Smooth muscle cell (in vitro differentiated cells): ENCODE results near the gene RNLS. TPM values are rescaled to one million over a fixed set of nuclear protein-coding genes. Genes with fewer than 3 reads are reported as not detected.

Source experiments
- DNase-seq: peaks from one replicate; lab custom pipeline; 2025; ENCODE audit not compliant: unreplicated experiment; lab: John Stamatoyannopoulos, UW
- H2AFZ ChIP-seq: fragments of 200-600 bp; sonication (generic); 2 replicates; pipeline ENCODE4 v1.6.0; 2016; ENCODE audit warnings: antibody characterized with exemption, low read depth, mild to moderate bottlenecking
- H3F3A ChIP-seq: fragments of 200-600 bp; sonication (generic); 2 replicates; pipeline ENCODE4 v1.6.0; 2017; ENCODE audit warnings: antibody characterized with exemption, low read depth
- H3K27ac ChIP-seq: fragments of 200-600 bp; sonication (generic); 2 replicates; pipeline ENCODE4 v1.5.1; 2016; ENCODE audit warnings: low read depth, mild to moderate bottlenecking
- H3K27me3 ChIP-seq: fragments of 200-600 bp; sonication (generic); 2 replicates; pipeline ENCODE4 v1.6.1; 2016; ENCODE audit warnings: low read depth, mild to moderate bottlenecking
- H3K36me3 ChIP-seq: fragments of 200-600 bp; sonication (generic); 2 replicates; pipeline ENCODE4 v1.5.1; 2016; ENCODE audit warnings: low read depth
- H3K4me1 ChIP-seq: fragments of 200-600 bp; sonication (generic); 2 replicates; pipeline ENCODE4 v1.5.1; 2016; ENCODE audit warnings: low read depth
- H3K4me2 ChIP-seq: fragments of 200-600 bp; sonication (generic); 2 replicates; pipeline ENCODE4 v1.6.0; 2016; ENCODE audit warnings: mild to moderate bottlenecking
- H3K4me3 ChIP-seq: fragments of 200-600 bp; sonication (generic); 2 replicates; pipeline ENCODE4 v1.5.1; 2016; ENCODE audit warnings: mild to moderate bottlenecking
- H3K79me2 ChIP-seq: fragments of 200-600 bp; sonication (generic); 2 replicates; pipeline ENCODE4 v1.6.0; 2016; ENCODE audit warnings: low read depth, mild to moderate bottlenecking
- H3K9ac ChIP-seq: fragments of 200-600 bp; sonication (generic); 2 replicates; pipeline ENCODE4 v1.6.0; 2016; ENCODE audit warnings: low read depth
- H3K9me3 ChIP-seq: fragments of 200-600 bp; sonication (generic); replicated peaks from 2 replicates; pipeline ENCODE4 v1.5.1; 2016; ENCODE audit warnings: low read depth
- H4K20me1 ChIP-seq: fragments of 200-600 bp; sonication (generic); 2 replicates; pipeline ENCODE4 v1.6.0; 2016; ENCODE audit warnings: low read depth
- CTCF ChIP-seq: fragments of 200-600 bp; sonication (generic); IDR thresholded peaks from 2 replicates; pipeline ENCODE4 v1.5.1; 2017; ENCODE audit warnings: borderline replicate concordance, mild to moderate bottlenecking, antibody characterized with exemption; ENCODE audit not compliant: insufficient read depth, poor library complexity, severe bottlenecking
- WGBS: methylation state at CpG from one replicate; pipeline ENCODE4 v1.1.7; 2016; ENCODE audit warnings: low lambda C conversion rate; 5-methylcytosine and 5-hydroxymethylcytosine counted together
- polyA plus RNA-seq: library from polyadenylated mRNA; unstranded; fragments of >200 nt; fragmentation: Nextera tagmentation; extraction: Ambion mirVana; gene quantifications from 2 replicates; pipeline ENCODE4 v1.2.1, GENCODE V29; 2016
- total RNA-seq: library from RNA; depleted of rRNA; stranded (reverse); fragments of >200 nt; gene quantifications from 2 replicates; pipeline ENCODE4 v1.2.3, GENCODE V29; 2014

RNLS gene
- total and polyA plus RNA-seq, 2 experiments from 2014 or later, result 4.8 to 11.2 TPM

GRCh38 chr10:88316292-88316861, 266.7 kb downstream of the RNLS start:
- H3K9ac ChIP-seq, result no peak overlapping the region
- no peak for TF ChIP-seq CTCF
- DNase-seq, result no peak
- peaks cover 7% of the 10 kb centered on the region for H3K9me3 ChIP-seq
- 64% methylated on average over 4 of the region's 4 CpGs for WGBS
- no peaks in the 10 kb centered on the region for H3K79me2 ChIP-seq
- no peaks in the 10 kb centered on the region for H3K36me3 ChIP-seq
- H4K20me1 ChIP-seq, result no peaks in the 10 kb centered on the region
- no peaks in the 10 kb centered on the region for H3K4me1 ChIP-seq
- no peak overlapping the region for H3K4me3 ChIP-seq
- H3K27me3 ChIP-seq, result peaks cover 26% of the 10 kb centered on the region
- H3K27ac ChIP-seq, result no peak overlapping the region
- no peak overlapping the region for H2AFZ ChIP-seq
- peaks cover 6% of the 10 kb centered on the region for H3F3A ChIP-seq
- no peak overlapping the region for H3K4me2 ChIP-seq

GRCh38 chr10:88315755-88316154, 267.4 kb downstream of the RNLS start:
- DNase-seq, result no peak
- no peaks in the 10 kb centered on the region for H3K4me1 ChIP-seq
- no peaks in the 10 kb centered on the region for H3K79me2 ChIP-seq
- H3K36me3 ChIP-seq, result no peaks in the 10 kb centered on the region
- no peak overlapping the region for H3K4me2 ChIP-seq
- no peak overlapping the region for H3K9ac ChIP-seq
- no peak overlapping the region for H3K27ac ChIP-seq
- peaks cover 6% of the 10 kb centered on the region for H3F3A ChIP-seq
- no peak overlapping the region for H3K4me3 ChIP-seq
- 58% methylated on average over 3 of the region's 3 CpGs for WGBS
- H3K27me3 ChIP-seq, result peaks cover 31% of the 10 kb centered on the region
- no peak overlapping the region for H2AFZ ChIP-seq
- TF ChIP-seq CTCF, result no peak
- no peaks in the 10 kb centered on the region for H4K20me1 ChIP-seq
- H3K9me3 ChIP-seq, result peaks cover 7% of the 10 kb centered on the region

- Histone ChIP-seq H3K36me3 (no peaks in the 10 kb centered on the region), H3K9ac (no peak overlapping the region), H2AFZ (no peak overlapping the region), H3K4me1 (no peaks in the 10 kb centered on the region), H3F3A (peaks cover 6% of the 10 kb centered on the region), H3K27ac (no peak overlapping the region), H3K27me3 (peaks cover 32% of the 10 kb centered on the region), H3K9me3 (peaks cover 2% of the 10 kb centered on the region), H3K4me3 (no peak overlapping the region), H4K20me1 (no peaks in the 10 kb centered on the region), H3K4me2 (no peak overlapping the region), H3K79me2 (no peaks in the 10 kb centered on the region)
- 85% methylated on average over 2 of the region's 2 CpGs for WGBS
- no peak for TF ChIP-seq CTCF
- no peak for DNase-seq
These were observed 268.8 kb downstream of the RNLS start for GRCh38 chr10:88314362-88314761.

GRCh38 chr10:88313878-88314277, 269.2 kb downstream of the RNLS start:
- H3K4me3 ChIP-seq, result no peak overlapping the region
- peaks cover 6% of the 10 kb centered on the region for H3F3A ChIP-seq
- no peaks in the 10 kb centered on the region for H4K20me1 ChIP-seq
- H3K27ac ChIP-seq, result no peak overlapping the region
- no peak overlapping the region for H3K9ac ChIP-seq
- no peaks in the 10 kb centered on the region for H3K36me3 ChIP-seq
- H3K4me1 ChIP-seq, result no peaks in the 10 kb centered on the region
- no peak for TF ChIP-seq CTCF
- H3K4me2 ChIP-seq, result no peak overlapping the region
- H3K27me3 ChIP-seq, result peaks cover 32% of the 10 kb centered on the region
- H3K79me2 ChIP-seq, result no peaks in the 10 kb centered on the region
- no peak for DNase-seq
- 94% methylated on average over 1 of the region's 1 CpG for WGBS
- H2AFZ ChIP-seq, result no peak overlapping the region
- no peaks in the 10 kb centered on the region for H3K9me3 ChIP-seq
